WERI-Rb-1 (cell line): ENCODE data around the gene GGT7.
"Not testable (repeated sequence)": the region's sequence is repeated elsewhere in the genome, so short reads cannot be mapped to it uniquely, and the experiment has no call there.

Experiments used
- DNase-seq: peaks from one replicate; pipeline ENCODE4 v3.0.0-alpha.2; 2020
- H3K27ac ChIP-seq: fragments of 250-450 bp; sonication (Bioruptor Pico); 2 replicates; pipeline ENCODE4 v1.5.1; 2020; ENCODE audit warnings: mild to moderate bottlenecking, moderate library complexity
- H3K27me3 ChIP-seq: fragments of 250-450 bp; sonication (Bioruptor Pico); 2 replicates; pipeline ENCODE4 v1.5.1; 2021; ENCODE audit warnings: mild to moderate bottlenecking, low read depth, moderate library complexity; ENCODE audit not compliant: insufficient read depth, severe bottlenecking
- H3K36me3 ChIP-seq: fragments of 250-450 bp; sonication (Bioruptor Pico); 2 replicates; pipeline ENCODE4 v1.5.1; 2020; ENCODE audit warnings: mild to moderate bottlenecking, moderate library complexity
- H3K4me3 ChIP-seq: 2 replicates; pipeline ENCODE4 v1.5.1; 2011; ENCODE audit warnings: low read depth, mild to moderate bottlenecking, control low read depth, low read length
- H3K9me3 ChIP-seq: fragments of 250-450 bp; sonication (Bioruptor Pico); 2 replicates; pipeline ENCODE4 v1.5.1; 2021; ENCODE audit warnings: mild to moderate bottlenecking, moderate library complexity; ENCODE audit not compliant: severe bottlenecking
- CTCF ChIP-seq: IDR thresholded peaks from 2 replicates; pipeline ENCODE4 v1.5.1; 2011; ENCODE audit warnings: low read depth, mild to moderate bottlenecking, control low read depth, inconsistent platforms, low read length

GGT7 gene

GRCh38 chr20:34884260-34884659, 11.6 kb upstream of the GGT7 start:
- no peaks in the 10 kb centered on the region for H3K9me3 ChIP-seq
- H3K36me3 ChIP-seq: no peaks in the 10 kb centered on the region
- TF ChIP-seq CTCF: no peak

GRCh38 chr20:34883809-34884208, 11.2 kb upstream of the GGT7 start:
- H3K36me3 ChIP-seq: no peaks in the 10 kb centered on the region
- DNase-seq: no peak
- no peaks in the 10 kb centered on the region for H3K27me3 ChIP-seq
- H3K9me3 ChIP-seq: no peaks in the 10 kb centered on the region
- H3K27ac ChIP-seq: no peak overlapping the region
- H3K4me3 ChIP-seq: no peak overlapping the region
- TF ChIP-seq CTCF: no peak

More at GRCh38 chr20:34884260-34884659, 11.6 kb upstream of the GGT7 start:
- Histone ChIP-seq H3K27me3 (no peaks in the 10 kb centered on the region), H3K4me3 (no peak overlapping the region), H3K27ac (no peak overlapping the region)
- DNase-seq: no peak

GRCh38 chr20:34883087-34883688, 10.5 kb upstream of the GGT7 start:
- Histone ChIP-seq H3K9me3 (no peaks in the 10 kb centered on the region), H3K4me3 (no peak overlapping the region), H3K27me3 (no peaks in the 10 kb centered on the region), H3K27ac (no peak overlapping the region), H3K36me3 (no peaks in the 10 kb centered on the region)
- no peak for DNase-seq
- no peak for TF ChIP-seq CTCF

GRCh38 chr20:34881689-34882088, 9.0 kb upstream of the GGT7 start:
- no peak overlapping the region for H3K27ac ChIP-seq
- no peak for DNase-seq
- no peaks in the 10 kb centered on the region for H3K27me3 ChIP-seq
- no peak overlapping the region for H3K4me3 ChIP-seq
- no peak for TF ChIP-seq CTCF
- H3K36me3 ChIP-seq: no peaks in the 10 kb centered on the region
- H3K9me3 ChIP-seq: no peaks in the 10 kb centered on the region

GRCh38 chr20:34880971-34881370, 8.3 kb upstream of the GGT7 start:
- H3K4me3 ChIP-seq, H3K9me3 ChIP-seq, H3K27me3 ChIP-seq, H3K36me3 ChIP-seq, DNase-seq, H3K27ac ChIP-seq: not testable (repeated sequence)

GRCh38 chr20:34880215-34880850, 7.7 kb upstream of the GGT7 start:
- Histone ChIP-seq H3K4me3 (no peak overlapping the region), H3K9me3 (no peaks in the 10 kb centered on the region), H3K27me3 (no peaks in the 10 kb centered on the region), H3K36me3 (no peaks in the 10 kb centered on the region), H3K27ac (no peak overlapping the region)
- no peak for TF ChIP-seq CTCF
- DNase-seq: no peak
